Mucosa of gallbladder (tissue), 1 donor: ENCODE data around the gene APOD. TPM values are rescaled to one million over a fixed set of nuclear protein-coding genes. Genes with fewer than 3 reads are reported as not detected.

Experiments
- DNase-seq: peaks from one replicate; pipeline ENCODE4 v3.0.0-alpha.2; 2020; ENCODE audit warnings: low spot score
- total RNA-seq: library from RNA; stranded (reverse); gene quantifications from one replicate; pipeline ENCODE4 v1.2.1, GENCODE V29; 2021
- donor health status: DM: no; HTN: no; CAD: no.

The APOD gene
- total RNA-seq, 1 donor from 2014 or later: 51.8 TPM

GRCh38 chr3:195587406-195587805, 3.7 kb upstream of the APOD start:
- no peak for DNase-seq

GRCh38 chr3:195584543-195584870, 767 bp upstream of the APOD start:
- DNase-seq: no peak

DNA sequence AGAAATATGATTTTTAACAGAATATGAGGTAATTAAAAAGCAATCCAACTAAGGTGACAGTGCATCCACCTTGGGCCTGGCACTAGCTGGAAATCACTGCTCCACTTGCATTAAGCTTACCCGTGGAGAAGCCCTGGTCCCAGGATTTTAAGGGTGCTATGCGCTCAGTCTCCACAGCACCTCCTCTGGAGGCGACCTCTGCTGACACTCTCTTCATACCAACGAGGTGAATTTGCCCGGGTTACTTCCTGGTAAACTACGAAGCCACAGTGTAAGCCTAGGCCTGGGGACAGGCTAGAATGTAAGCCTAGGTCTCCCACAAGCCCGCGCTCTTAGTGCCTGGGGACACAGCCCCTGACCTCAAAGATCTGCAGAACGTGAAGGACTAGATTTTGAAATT, 793 bp downstream of the APOD start:
- DNase-seq: peak; percentile 28

GRCh38 chr3:195580744-195581443, 2.8 kb downstream of the APOD start:
- DNase-seq: no peak

DNA sequence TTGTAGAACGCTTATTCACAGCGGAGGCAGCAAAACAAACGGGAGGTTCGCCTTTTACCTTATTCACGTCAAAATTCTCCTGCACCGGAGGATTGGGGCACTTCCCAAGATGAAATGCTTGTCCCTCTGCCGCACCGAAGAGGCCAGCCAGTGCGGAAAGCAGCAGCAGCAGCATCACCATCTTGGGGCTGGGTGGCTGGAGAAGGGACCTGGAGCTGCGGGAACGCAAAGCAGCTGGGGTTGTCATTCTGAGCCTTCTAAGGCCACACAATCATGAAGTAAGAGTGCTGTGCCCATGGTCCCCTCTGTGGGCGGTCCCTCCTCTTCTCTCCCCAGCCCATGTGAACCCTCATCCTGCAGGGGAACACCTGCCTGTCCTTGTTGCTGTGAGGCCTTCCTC, 4.5 kb downstream of the APOD start:
- DNase-seq: no peak

- DNase-seq: no peak
These were observed 5.2 kb downstream of the APOD start for GRCh38 chr3:195578565-195578964.

- DNase-seq: no peak
These were observed 6.0 kb downstream of the APOD start for GRCh38 chr3:195577645-195578177.

GRCh38 chr3:195574497-195575304, 9.0 kb downstream of the APOD start:
- DNase-seq: no peak

DNA sequence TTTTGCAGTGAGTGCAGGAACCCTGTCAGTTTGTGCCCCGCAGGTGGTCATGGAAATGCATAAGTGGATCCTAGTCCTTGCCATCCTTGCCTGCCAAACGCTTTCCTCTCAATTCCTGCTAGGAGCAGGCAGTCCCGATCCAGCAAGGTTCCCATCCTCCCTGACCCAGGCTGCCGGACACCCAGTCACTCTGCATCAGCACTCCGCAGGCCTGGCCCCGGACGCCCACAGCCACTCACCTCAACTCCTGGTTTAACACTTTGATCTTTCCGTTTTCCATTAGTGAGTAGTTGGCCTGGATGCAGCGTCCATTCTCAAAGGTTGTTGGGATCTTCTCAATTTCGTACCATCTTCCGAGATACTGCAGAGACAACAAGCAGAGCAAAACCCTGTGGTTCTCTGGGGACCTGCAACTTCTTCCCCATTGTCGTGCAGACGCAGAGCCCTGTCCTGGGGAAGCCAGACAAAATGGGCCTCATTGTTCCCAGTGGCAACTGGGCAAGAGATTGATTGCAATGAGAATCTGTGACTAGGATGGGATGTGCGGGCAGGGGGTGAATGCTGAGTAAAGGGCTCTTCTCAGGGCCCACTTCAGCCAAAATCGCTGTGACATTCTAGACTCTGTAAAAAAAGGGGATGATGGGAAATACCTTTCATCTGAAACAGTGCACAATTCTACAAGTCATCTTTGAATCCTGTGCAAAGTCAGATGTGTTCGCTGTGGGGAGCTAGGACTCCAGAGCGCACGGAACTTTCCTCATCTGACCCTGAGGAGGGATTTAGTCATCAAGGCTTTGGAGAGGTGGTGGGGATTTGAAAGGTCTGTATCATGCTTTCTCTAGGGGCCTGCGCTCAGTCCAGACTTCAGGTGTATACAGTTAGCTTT, 9.9 kb downstream of the APOD start:
- DNase-seq: no peak

DNA sequence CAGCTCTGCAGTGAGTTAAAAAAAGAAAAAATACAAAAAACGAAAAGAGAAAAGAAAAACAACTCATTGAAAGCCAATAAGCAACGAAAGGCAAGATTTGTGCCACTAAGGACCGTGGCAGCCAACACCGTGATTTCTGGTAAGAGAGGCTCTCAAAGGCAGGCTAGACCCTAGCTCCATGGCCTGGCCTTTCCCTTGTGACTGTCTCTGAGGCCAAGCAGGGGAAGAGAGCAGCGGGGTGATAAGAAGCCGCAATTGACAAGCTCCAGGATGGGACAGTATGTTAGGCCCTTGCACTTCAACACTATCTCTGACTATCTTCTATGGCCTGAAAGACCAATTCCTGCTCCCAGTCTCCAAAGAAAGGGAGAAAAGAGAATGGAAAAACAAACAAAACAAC, 12.4 kb downstream of the APOD start:
- no peak for DNase-seq

- no peak for DNase-seq
These were observed 12.8 kb downstream of the APOD start for GRCh38 chr3:195570912-195571311.

DNA sequence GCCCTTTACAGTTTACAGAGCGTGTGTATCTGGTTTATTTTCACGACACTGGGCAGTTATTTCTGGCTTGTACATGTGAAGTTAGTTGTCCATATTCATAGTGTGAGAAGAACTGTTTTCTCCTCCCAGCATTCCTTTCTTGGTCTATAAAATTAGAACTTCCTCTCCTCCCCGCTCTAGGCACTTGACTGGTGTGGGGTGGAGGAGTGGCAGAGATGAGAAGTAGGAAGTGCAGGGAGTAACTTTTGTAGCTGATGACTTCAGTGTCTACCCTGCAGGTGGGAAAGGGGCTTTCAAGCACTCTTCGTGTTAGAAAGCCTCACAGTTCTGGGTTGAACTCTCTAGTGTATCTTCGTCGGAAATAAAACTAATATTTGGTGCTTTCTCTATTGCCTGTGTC, 13.4 kb downstream of the APOD start:
- no peak for DNase-seq

GRCh38 chr3:195568630-195569029, 15.1 kb downstream of the APOD start:
- no peak for DNase-seq

GRCh38 chr3:195566797-195567196, 16.9 kb downstream of the APOD start:
- DNase-seq: no peak

- DNase-seq: no peak
These were observed 18.0 kb downstream of the APOD start for GRCh38 chr3:195565716-195566115.

DNA sequence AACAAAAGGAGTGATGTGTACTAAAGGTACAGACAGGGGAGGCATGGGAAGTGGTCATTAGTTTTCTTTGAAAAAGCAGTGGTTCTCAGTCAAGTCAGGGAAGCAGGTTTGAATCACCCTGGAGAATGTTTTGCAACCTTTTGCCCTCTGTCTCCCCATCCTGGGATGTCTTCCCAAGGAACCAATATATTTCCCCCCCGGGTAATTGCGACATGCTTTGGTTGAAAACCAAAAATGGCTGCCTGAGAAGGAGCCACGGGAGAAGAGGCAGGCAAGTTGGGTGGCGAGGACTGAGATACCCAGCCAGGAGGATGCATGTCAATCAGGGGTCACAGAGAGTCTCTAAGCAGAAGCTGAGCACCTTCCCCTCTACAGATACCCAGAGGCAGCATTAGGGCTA, 20.4 kb downstream of the APOD start:
- DNase-seq: no peak

DNA sequence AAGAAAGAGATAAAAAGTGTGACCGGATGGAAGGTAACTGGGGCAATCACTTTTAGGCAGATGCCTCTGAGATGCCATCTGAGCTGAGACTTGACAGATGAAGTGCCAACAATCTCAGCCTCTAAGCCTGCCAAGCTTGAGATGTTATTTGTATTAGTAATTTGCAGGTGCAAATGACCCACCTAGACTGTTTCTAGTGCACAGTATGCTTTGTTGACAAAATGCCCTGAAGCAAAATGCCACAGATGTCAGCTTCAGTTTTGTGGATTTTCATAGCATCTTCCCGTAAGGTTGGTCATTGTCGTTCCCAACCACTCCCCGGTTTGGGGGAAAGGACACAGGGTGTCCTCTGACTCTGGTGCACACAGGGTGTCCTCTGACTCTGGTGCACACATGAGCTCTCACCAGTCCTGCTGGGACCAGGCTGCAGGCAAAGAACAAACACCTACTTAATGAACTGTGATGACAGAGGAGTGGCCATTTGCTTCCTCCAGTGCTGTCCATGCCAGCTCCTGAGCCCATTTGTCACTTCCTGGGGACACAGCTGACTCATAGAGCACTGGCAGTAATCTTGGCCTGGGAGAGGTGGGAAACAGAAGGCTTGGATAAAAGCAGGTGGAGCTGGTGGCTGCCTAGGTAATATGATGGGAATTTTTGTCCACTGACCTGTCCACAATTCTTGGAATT, 23.9 kb downstream of the APOD start:
- DNase-seq: peak; percentile 35

DNA sequence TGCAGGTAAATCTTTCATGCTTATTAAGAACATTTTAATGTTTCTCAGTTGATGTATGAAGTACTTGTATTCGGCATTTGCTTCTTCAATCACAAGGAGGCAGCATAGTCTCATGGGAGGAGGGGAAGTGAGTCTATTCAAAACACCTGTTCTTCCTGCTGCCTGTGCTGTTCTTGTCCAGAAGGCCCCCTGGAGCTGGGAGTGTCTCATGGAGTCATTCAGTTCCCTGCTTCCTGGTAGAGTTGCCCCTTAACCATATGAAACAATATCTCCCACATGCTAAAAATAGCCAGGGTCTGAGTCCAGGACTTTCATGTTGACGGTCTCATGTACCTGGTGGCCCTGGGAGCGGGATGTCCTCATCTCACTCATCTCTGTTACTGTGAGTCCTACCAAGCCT, 25.1 kb downstream of the APOD start:
- peak; percentile 75 for DNase-seq

DNA sequence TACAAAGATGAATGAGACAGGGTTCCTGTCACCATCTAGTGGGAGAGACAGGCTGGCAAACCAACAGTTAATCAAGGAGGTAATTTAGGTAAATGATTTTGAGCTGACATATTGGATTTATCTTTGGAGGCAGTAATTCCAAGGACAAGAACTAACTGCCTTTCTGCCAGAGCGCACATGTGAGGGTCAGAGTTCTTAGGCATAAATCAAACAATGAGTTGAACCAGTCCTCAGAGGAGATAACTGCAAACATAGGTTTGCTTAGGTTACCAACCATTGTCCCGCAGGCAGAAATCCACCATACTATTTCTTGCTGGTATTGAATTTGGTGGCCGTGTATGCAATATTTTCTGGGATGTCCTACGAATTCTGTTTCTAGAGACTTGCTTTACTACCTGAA, 26.4 kb downstream of the APOD start:
- peak; percentile 39 for DNase-seq

GRCh38 chr3:195556390-195556789, 27.4 kb downstream of the APOD start:
- DNase-seq: no peak

- DNase-seq: no peak
These were observed 28.6 kb downstream of the APOD start for GRCh38 chr3:195555110-195555509.

GRCh38 chr3:195554458-195554857, 29.3 kb downstream of the APOD start:
- DNase-seq: no peak
